Endothelial cell of umbilical vein (primary cell): ENCODE data around the gene RAB3C.

Experiments
- CTCF ChIP-seq, 2 donors: IDR thresholded peaks; 1 replicate in 1 of 2; 2 replicates in 1 of 2; pipeline ENCODE4 v1.5.1; 2011; ENCODE audit warnings: low read length in 2 of 2, mild to moderate bottlenecking in 2 of 2, moderate library complexity in 2 of 2, control low read depth in 1 of 2, inconsistent platforms in 1 of 2, low read depth in 1 of 2; ENCODE audit not compliant: insufficient read depth in 1 of 2; ENCODE audit errors: extremely low read depth in 1 of 2
- FOS ChIP-seq: IDR thresholded peaks from 2 replicates; pipeline ENCODE4 v1.6.1; 2011; ENCODE audit warnings: mild to moderate bottlenecking, low read length, moderate library complexity, borderline replicate concordance; ENCODE audit not compliant: insufficient read depth
- GATA2 ChIP-seq: IDR thresholded peaks from 2 replicates; pipeline ENCODE4 v1.7.0; 2011; ENCODE audit warnings: low read depth, mild to moderate bottlenecking, moderate library complexity, mixed read lengths, low read length; ENCODE audit not compliant: insufficient read length, insufficient read depth
- POLR2AphosphoS5 ChIP-seq: IDR thresholded peaks from 2 replicates; pipeline ENCODE4 v1.6.1; 2012; ENCODE audit warnings: low read depth, mild to moderate bottlenecking, control low read depth, low read length, moderate library complexity; ENCODE audit not compliant: insufficient read depth

DNA sequence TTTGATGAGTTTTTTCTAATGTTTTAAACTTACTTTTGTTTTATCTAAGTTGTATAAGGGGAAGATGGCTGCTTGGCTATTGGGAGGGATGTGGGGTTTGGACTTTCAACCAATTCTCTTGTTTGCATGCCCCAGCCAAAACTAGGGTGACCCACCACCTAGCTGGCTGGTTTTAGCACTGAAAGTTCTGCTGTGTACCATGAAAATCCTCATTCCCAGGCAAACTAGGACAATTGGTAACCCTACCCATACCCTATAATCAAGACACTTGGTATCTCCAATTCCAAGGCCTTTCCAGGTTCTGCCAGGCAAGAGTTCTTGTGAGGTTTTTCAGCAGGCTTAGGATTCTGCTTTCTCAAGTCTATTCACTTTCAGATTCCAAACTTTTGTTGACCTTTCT, 13.1 kb downstream of the RAB3C start:
- TF ChIP-seq GATA2 (no peak), CTCF (IDR thresholded peaks at IDR 0.05; ENCODE audit: extremely low read depth in 1 of 2, insufficient read depth in 1 of 2, low read depth in 1 of 2, low read length in 2 of 2) (no peak), POLR2AphosphoS5 (no peak), FOS (no peak)
